Measurements from ENCODE around the gene CAMSAP3.

- TF ChIP-seq CTCF (IDR thresholded peaks at IDR 0.05): no peak
- no peak for TF ChIP-seq POLR2A (IDR thresholded peaks at IDR 0.05)
These were observed 5.8 kb upstream of the CAMSAP3 start for GRCh38 chr19:7589822-7590221.

Data from heart left ventricle (tissue), 13 donors.